NCI-H82 (cell line): Measurements from ENCODE around the gene GRAPL.
"Not testable (repeated sequence)": the region's sequence is repeated elsewhere in the genome, so short reads cannot be mapped to it uniquely, and the experiment has no call there.

Experiments used
- DNase-seq: peaks from one replicate; lab custom pipeline; 2025; lab: John Stamatoyannopoulos, UW

Gene GRAPL

DNA sequence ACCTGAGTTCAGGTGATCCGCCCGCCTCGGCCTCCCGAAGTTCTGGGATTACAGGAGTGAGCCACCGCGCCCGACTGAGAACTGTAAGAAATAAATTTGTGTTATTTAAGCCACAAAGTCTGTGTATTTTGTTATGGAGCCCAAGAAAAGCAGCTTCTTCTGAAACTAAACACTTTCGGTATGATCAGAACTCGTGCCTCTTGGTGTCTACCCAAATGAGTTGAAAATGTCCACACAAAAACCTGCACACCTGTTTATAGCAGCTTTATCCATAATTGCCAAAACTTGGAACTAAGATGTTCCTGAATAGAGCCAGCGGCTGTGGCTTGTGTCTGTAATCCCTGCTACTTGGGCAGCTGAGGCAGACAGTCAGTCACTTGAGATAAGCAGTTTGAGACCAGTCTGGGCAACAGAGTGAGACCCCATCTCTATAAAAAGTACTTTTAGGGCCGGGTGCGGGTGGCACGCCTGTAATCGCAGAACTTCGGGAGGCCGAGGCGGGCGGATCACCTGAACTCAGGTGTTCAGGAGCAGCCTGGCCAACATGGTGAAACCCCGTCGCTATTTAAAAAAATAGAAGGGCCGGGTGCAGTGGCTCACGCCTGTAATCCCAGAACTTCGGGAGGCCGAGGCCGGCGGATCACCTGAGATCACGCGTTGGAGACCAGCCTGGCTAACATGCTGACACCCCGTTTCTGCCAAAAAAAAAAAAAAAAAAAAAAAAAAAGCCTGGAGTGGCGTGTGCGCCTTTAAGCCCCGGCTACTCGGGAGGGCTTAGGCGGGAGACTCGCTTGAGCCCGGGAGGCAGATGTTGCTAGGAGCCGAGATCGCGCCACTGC lies 61.7 kb downstream of the GRAPL start:
- not testable (repeated sequence) for DNase-seq

DNA sequence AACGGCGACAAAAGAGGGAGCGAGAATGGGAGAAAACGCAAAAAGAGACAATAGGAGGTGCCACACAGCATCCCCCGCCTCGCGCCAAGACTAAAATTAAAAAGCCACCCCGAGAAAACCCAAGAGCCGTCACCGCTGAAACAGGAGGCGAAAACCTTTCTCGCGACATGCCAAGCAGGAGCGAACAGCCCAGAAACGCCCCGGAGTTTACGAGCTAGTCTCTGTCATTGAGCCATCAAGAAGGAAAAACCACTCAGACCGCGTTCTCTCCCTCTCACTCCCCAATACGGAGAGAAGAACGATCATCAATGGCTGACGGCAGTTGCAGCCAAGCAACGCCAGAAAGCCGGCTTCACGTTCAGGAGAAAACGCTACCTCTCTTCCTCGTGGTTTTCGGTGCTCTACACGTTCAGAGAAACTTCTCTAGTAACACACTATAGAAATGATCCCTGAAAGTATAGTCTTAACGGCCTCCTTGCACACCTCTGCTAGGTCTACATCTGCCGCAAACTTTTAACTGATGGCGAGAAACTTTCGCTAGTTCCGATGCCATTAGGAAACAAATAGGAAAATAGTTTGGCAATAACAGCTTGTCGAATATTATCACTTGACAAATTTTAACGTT lies 62.5 kb downstream of the GRAPL start:
- DNase-seq = not testable (repeated sequence)

GRCh38 chr17:19196382-19197204 lies 69.2 kb downstream of the GRAPL start:
- not testable (repeated sequence) for DNase-seq

- not testable (repeated sequence) for DNase-seq
Measured at GRCh38 chr17:19202448-19202847, 75.1 kb downstream of the GRAPL start.

- not testable (repeated sequence) for DNase-seq
Measured at GRCh38 chr17:19203429-19203828, 76.0 kb downstream of the GRAPL start.
